DND-41 (cell line): ENCODE data around the gene SETBP1.

Experiments used
- CTCF ChIP-seq: IDR thresholded peaks from 2 replicates; pipeline ENCODE4 v1.5.1; 2012; ENCODE audit warnings: borderline replicate concordance, low read length, moderate library complexity, mild to moderate bottlenecking; ENCODE audit not compliant: poor library complexity, severe bottlenecking; ENCODE audit errors: extremely low read depth
- EZH2 ChIP-seq: IDR thresholded peaks from 3 replicates; pipeline ENCODE4 v1.6.1; 2012; ENCODE audit warnings: borderline replicate concordance, low read depth, mild to moderate bottlenecking, moderate library complexity, low read length, inconsistent platforms; ENCODE audit not compliant: severe bottlenecking

- TF ChIP-seq CTCF (no peak), EZH2 (no peak)
Observed at GRCh38 chr18:44841752-44842587, 161.3 kb downstream of the SETBP1 start.
